Prostate gland (tissue), 2 donors: Measurements from ENCODE around the gene NCR2. TPM values are rescaled to one million over a fixed set of nuclear protein-coding genes. Genes with fewer than 3 reads are reported as not detected.

Experiments used
- DNase-seq: peaks from one replicate; pipeline ENCODE4 v3.0.0-alpha.2; 2019; ENCODE audit warnings: low spot score
- H3K27ac ChIP-seq, 2 donors: fragments of 200-600 bp; sonication (generic); 2 replicates each; pipeline ENCODE4 v1.5.1; 2017 to 2019
- H3K27me3 ChIP-seq: fragments of 200-600 bp; sonication (generic); replicated peaks from 2 replicates; pipeline ENCODE4 v1.5.1; 2019; ENCODE audit not compliant: insufficient read depth
- H3K36me3 ChIP-seq, 2 donors: fragments of 200-600 bp; sonication (generic); 1 replicate in 1 of 2; 2 replicates in 1 of 2; pipeline versions ENCODE4 v1.5.1 to v1.8.1; 2017 to 2019
- H3K4me1 ChIP-seq: fragments of 200-600 bp; sonication (generic); replicated peaks from 2 replicates; pipeline ENCODE4 v1.5.1; 2019
- H3K4me3 ChIP-seq, 2 donors: fragments of 200-600 bp; sonication (generic); 2 replicates each; pipeline ENCODE4 v1.5.1; 2017 to 2019
- H3K9me3 ChIP-seq: fragments of 200-600 bp; sonication (generic); 2 replicates; pipeline ENCODE4 v1.5.1; 2017
- CTCF ChIP-seq, 4 experiments: fragments of 200-600 bp in 2 of 4; fragments of 450-650 bp in 2 of 4; sonication (generic) in 2 of 4; IDR thresholded peaks; 1 replicate in 3 of 4; 2 replicates in 1 of 4; pipeline ENCODE4 v1.5.1; 2016 to 2019; ENCODE audit warnings: antibody characterized with exemption in 4 of 4, mild to moderate bottlenecking in 2 of 4, moderate library complexity in 2 of 4
- POLR2A ChIP-seq: fragments of 450-650 bp; IDR thresholded peaks from one replicate; pipeline ENCODE4 v1.6.1; 2016; ENCODE audit warnings: antibody characterized with exemption, mild to moderate bottlenecking
- POLR2AphosphoS5 ChIP-seq: sonication (generic); formaldehyde crosslinking; IDR thresholded peaks from one replicate; pipeline ENCODE4 v1.6.1; 2017; ENCODE audit warnings: antibody characterized with exemption
- WGBS: methylation state at CpG from one replicate; pipeline ENCODE4 v1.1.5; 2018; 5-methylcytosine and 5-hydroxymethylcytosine counted together
- intact Hi-C: fragments of 100-400 bp; cut with DNase I; formaldehyde crosslinking; loops from one replicate; pipeline ENCODE4 v1.14.2; 2022
- total RNA-seq, 2 donors: library from RNA; depleted of rRNA; stranded (reverse); fragments of >200 nt; gene quantifications; one replicate each; pipeline ENCODE4 v1.1.0, GENCODE V29; 2016

Gene NCR2
- total RNA-seq, 2 donors from 2014 or later = not detected

GRCh38 chr6:41306187-41306854 is 29.1 kb upstream of the NCR2 start:
- DNase-seq = peak; percentile 61
- no peaks in the 10 kb centered on the region for H3K27me3 ChIP-seq
- WGBS = 20% methylated on average over 13 of the region's 13 CpGs
- intact Hi-C loops = loop anchor here (5.0 kb wide), 1 partner anchor 209 kb away; no protein-coding TSS in a partner anchor
- H3K9me3 ChIP-seq = no peaks in the 10 kb centered on the region
- H3K27ac ChIP-seq = no peak overlapping the region
- no peak overlapping the region for H3K4me3 ChIP-seq
- H3K4me1 ChIP-seq = no peaks in the 10 kb centered on the region
- TF ChIP-seq CTCF (IDR thresholded peaks at IDR 0.05) (peak; percentile 29 to 62 (median 58)), POLR2A (no peak)
- no peaks in the 10 kb centered on the region for H3K36me3 ChIP-seq

GRCh38 chr6:41315203-41315602 is 20.2 kb upstream of the NCR2 start:
- Histone ChIP-seq H3K4me3 (no peak overlapping the region), H3K36me3 (no peaks in the 10 kb centered on the region), H3K4me1 (no peaks in the 10 kb centered on the region), H3K27me3 (peaks cover 1% of the 10 kb centered on the region), H3K9me3 (no peaks in the 10 kb centered on the region), H3K27ac (no peak overlapping the region)
- WGBS = 41% methylated on average over 2 of the region's 2 CpGs
- DNase-seq = no peak
- intact Hi-C loops = loop anchor here (5.0 kb wide), 1 partner anchor 1333 kb away; no protein-coding TSS in a partner anchor
- TF ChIP-seq POLR2A (no peak), CTCF (IDR thresholded peaks at IDR 0.05) (no peak), POLR2AphosphoS5 (no peak)

GRCh38 chr6:41315943-41316620 is 19.3 kb upstream of the NCR2 start:
- H3K4me1 ChIP-seq = no peaks in the 10 kb centered on the region
- TF ChIP-seq POLR2A = no peak
- no peak for TF ChIP-seq POLR2AphosphoS5
- TF ChIP-seq CTCF (IDR thresholded peaks at IDR 0.05) = no peak
- 85% methylated on average over 1 of the region's 1 CpG for WGBS
- DNase-seq = no peak
- H3K4me3 ChIP-seq = no peak overlapping the region
- peaks cover 1% of the 10 kb centered on the region for H3K27me3 ChIP-seq
- no peaks in the 10 kb centered on the region for H3K36me3 ChIP-seq
- intact Hi-C loops = loop anchor here (5.0 kb wide), 1 partner anchor 1334 kb away; no protein-coding TSS in a partner anchor
- no peaks in the 10 kb centered on the region for H3K9me3 ChIP-seq
- H3K27ac ChIP-seq = no peak overlapping the region

- intact Hi-C loops = loop anchor here (5.0 kb wide), 1 partner anchor 1336 kb away; no protein-coding TSS in a partner anchor
- Histone ChIP-seq H3K36me3 (no peaks in the 10 kb centered on the region), H3K27ac (no peak overlapping the region), H3K4me1 (no peaks in the 10 kb centered on the region), H3K27me3 (no peaks in the 10 kb centered on the region), H3K9me3 (no peaks in the 10 kb centered on the region), H3K4me3 (peak overlapping the region in 1 of 2 donors; percentile 12)
- DNase-seq = no peak
- 18% methylated on average over 9 of the region's 9 CpGs for WGBS
- TF ChIP-seq CTCF (IDR thresholded peaks at IDR 0.05) = no peak
- TF ChIP-seq POLR2AphosphoS5 = no peak
- no peak for TF ChIP-seq POLR2A
These were observed 17.2 kb upstream of the NCR2 start for GRCh38 chr6:41318261-41318653.
